MCF 10A (cell line): Measurements from ENCODE around the gene AKR1A1. TPM values are rescaled to one million over a fixed set of nuclear protein-coding genes. Genes with fewer than 3 reads are reported as not detected.

ENCODE experiments used
- total RNA-seq: library from RNA; stranded (reverse); gene quantifications from 2 replicates; pipeline ENCODE4 v1.2.3, GENCODE V29; 2022

Gene AKR1A1
- total RNA-seq, 1 experiment from 2014 or later: 108 TPM

Other genes with a start within 250 kb of the AKR1A1 start
- gene HPDL, start 223.9 kb upstream of the AKR1A1 start, total RNA-seq: 0.37 TPM in 1 of 2 replicates, not detected in the other
- gene TOE1, start 210.7 kb upstream of the AKR1A1 start, total RNA-seq: 11.1 and 13.3 TPM in 2 replicates
- 31.2 and 31.3 TPM in 2 replicates for gene MUTYH, start 210.4 kb upstream of the AKR1A1 start, total RNA-seq
- gene TESK2, start 59.7 kb upstream of the AKR1A1 start, total RNA-seq: 0.71 and 1.4 TPM in 2 replicates
- 9.4 and 9.5 TPM in 2 replicates for gene CCDC163, start 50.8 kb upstream of the AKR1A1 start, total RNA-seq
- gene MMACHC, start 50.5 kb upstream of the AKR1A1 start, total RNA-seq: 12.4 and 14.8 TPM in 2 replicates
- 207 and 242 TPM in 2 replicates for gene PRDX1, start 28.9 kb upstream of the AKR1A1 start, total RNA-seq
- 76.4 and 84.6 TPM in 2 replicates for gene NASP, start 33.2 kb downstream of the AKR1A1 start, total RNA-seq
- gene CCDC17, start 73.2 kb downstream of the AKR1A1 start, total RNA-seq: 3.9 and 4.9 TPM in 2 replicates
- gene GPBP1L1, start 135.7 kb downstream of the AKR1A1 start, total RNA-seq: 105 and 116 TPM in 2 replicates
- 17.1 and 21.1 TPM in 2 replicates for gene TMEM69, start 137.4 kb downstream of the AKR1A1 start, total RNA-seq
- 11.6 and 17.6 TPM in 2 replicates for gene IPP, start 199.8 kb downstream of the AKR1A1 start, total RNA-seq